ENCODE results near the gene DPF3. TPM values are rescaled to one million over a fixed set of nuclear protein-coding genes. Genes with fewer than 3 reads are reported as not detected.

The DPF3 gene
- total RNA-seq, 1 experiment from 2014 or later: 0.31 TPM

- Mint-ChIP-seq H3K36me3 (0 out of 2 replicates have a peak, but pooled peaks cover 3% of the 10 kb centered on the region), H3K4me3 (no peak overlapping the region), H3K4me1 (peaks cover 9% of the 10 kb centered on the region), H3K27me3 (ENCODE audit: low read depth) (peaks cover 3% of the 10 kb centered on the region), H3K9me3 (peaks cover 13% of the 10 kb centered on the region), H3K27ac (no peak overlapping the region)
- ATAC-seq (no peak), DNase-seq (ENCODE audit: low spot score) (no peak)
- ChIA-PET CTCF (no interaction called here), POLR2A (no interaction called here)
- TF ChIP-seq, protein P1, sequence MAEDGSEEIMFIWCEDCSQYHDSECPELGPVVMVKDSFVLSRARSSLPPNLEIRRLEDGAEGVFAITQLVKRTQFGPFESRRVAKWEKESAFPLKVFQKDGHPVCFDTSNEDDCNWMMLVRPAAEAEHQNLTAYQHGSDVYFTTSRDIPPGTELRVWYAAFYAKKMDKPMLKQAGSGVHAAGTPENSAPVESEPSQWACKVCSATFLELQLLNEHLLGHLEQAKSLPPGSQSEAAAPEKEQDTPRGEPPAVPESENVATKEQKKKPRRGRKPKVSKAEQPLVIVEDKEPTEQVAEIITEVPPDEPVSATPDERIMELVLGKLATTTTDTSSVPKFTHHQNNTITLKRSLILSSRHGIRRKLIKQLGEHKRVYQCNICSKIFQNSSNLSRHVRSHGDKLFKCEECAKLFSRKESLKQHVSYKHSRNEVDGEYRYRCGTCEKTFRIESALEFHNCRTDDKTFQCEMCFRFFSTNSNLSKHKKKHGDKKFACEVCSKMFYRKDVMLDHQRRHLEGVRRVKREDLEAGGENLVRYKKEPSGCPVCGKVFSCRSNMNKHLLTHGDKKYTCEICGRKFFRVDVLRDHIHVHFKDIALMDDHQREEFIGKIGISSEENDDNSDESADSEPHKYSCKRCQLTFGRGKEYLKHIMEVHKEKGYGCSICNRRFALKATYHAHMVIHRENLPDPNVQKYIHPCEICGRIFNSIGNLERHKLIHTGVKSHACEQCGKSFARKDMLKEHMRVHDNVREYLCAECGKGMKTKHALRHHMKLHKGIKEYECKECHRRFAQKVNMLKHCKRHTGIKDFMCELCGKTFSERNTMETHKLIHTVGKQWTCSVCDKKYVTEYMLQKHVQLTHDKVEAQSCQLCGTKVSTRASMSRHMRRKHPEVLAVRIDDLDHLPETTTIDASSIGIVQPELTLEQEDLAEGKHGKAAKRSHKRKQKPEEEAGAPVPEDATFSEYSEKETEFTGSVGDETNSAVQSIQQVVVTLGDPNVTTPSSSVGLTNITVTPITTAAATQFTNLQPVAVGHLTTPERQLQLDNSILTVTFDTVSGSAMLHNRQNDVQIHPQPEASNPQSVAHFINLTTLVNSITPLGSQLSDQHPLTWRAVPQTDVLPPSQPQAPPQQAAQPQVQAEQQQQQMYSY (CRISPR knock-in tag; IDR thresholded peaks at IDR 0.05): no peak
- no peak for TF ChIP-seq ELF4 (CRISPR knock-in tag; IDR thresholded peaks at IDR 0.05; ENCODE audit: low read depth)
- TF ChIP-seq, protein P2, sequence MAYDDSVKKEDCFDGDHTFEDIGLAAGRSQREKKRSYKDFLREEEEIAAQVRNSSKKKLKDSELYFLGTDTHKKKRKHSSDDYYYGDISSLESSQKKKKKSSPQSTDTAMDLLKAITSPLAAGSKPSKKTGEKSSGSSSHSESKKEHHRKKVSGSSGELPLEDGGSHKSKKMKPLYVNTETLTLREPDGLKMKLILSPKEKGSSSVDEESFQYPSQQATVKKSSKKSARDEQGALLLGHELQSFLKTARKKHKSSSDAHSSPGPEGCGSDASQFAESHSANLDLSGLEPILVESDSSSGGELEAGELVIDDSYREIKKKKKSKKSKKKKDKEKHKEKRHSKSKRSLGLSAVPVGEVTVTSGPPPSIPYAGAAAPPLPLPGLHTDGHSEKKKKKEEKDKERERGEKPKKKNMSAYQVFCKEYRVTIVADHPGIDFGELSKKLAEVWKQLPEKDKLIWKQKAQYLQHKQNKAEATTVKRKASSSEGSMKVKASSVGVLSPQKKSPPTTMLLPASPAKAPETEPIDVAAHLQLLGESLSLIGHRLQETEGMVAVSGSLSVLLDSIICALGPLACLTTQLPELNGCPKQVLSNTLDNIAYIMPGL (CRISPR knock-in tag; IDR thresholded peaks at IDR 0.05): no peak
- no peak for TF ChIP-seq MXD4 (CRISPR knock-in tag; IDR thresholded peaks at IDR 0.05; ENCODE audit: borderline replicate concordance)
- no peak for TF ChIP-seq FOXK1 (CRISPR knock-in tag; IDR thresholded peaks at IDR 0.05)
- TF ChIP-seq, protein P3, sequence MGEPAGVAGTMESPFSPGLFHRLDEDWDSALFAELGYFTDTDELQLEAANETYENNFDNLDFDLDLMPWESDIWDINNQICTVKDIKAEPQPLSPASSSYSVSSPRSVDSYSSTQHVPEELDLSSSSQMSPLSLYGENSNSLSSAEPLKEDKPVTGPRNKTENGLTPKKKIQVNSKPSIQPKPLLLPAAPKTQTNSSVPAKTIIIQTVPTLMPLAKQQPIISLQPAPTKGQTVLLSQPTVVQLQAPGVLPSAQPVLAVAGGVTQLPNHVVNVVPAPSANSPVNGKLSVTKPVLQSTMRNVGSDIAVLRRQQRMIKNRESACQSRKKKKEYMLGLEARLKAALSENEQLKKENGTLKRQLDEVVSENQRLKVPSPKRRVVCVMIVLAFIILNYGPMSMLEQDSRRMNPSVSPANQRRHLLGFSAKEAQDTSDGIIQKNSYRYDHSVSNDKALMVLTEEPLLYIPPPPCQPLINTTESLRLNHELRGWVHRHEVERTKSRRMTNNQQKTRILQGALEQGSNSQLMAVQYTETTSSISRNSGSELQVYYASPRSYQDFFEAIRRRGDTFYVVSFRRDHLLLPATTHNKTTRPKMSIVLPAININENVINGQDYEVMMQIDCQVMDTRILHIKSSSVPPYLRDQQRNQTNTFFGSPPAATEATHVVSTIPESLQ (CRISPR knock-in tag; IDR thresholded peaks at IDR 0.05): no peak
- no peak for TF ChIP-seq MYBL2 (CRISPR knock-in tag; IDR thresholded peaks at IDR 0.05)
- TF ChIP-seq ETV6 (CRISPR knock-in tag; IDR thresholded peaks at IDR 0.05): no peak
Observed at GRCh38 chr14:72680853-72681640, 212.9 kb downstream of the DPF3 start.

DNA sequence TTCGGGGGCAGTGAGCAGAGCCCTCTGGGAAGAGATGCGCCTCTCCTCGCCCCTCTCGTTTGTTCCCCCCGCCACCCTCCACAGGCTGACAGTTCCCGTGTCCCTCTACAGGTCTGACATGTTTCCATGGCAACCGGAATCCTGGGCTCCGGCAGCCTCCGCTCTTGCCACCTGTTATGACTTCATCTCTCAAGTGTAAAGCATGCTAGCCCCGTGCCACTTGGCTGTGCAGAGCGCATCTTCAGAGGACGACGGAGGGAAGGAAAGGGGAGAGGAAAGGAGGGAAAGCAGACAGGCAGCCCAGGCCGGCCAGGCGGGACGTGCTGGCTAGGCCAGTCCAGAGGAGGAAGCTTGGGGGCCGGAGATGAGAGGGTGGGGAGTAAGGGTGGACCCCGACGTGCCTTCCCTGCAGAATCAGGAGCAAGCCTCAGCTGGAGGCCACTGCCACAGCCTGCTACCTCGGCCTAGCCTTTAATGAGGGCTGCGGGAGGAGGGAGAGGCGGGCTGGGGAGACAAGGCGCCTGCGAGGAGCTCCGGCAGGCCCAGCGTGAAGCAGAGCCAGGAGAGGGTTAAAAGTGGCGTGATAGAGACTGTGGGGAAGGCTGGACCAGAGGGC, 214.3 kb downstream of the DPF3 start:
- ChIA-PET CTCF (interaction anchor here (0.8 kb wide), 1 partner anchor 21 kb away, joined by 4 read pairs; no protein-coding TSS in a partner anchor), POLR2A (no interaction called here)
- Mint-ChIP-seq H3K36me3 (0 out of 2 replicates have a peak, but pooled peaks cover 3% of the 10 kb centered on the region), H3K9me3 (peaks cover 22% of the 10 kb centered on the region), H3K27ac (no peak overlapping the region), H3K4me1 (peaks cover 9% of the 10 kb centered on the region), H3K27me3 (ENCODE audit: low read depth) (peaks cover 3% of the 10 kb centered on the region), H3K4me3 (no peak overlapping the region)
- DNase-seq (ENCODE audit: low spot score) (no peak), ATAC-seq (peak; percentile 46)
- no peak for TF ChIP-seq EMX1 (CRISPR knock-in tag; IDR thresholded peaks at IDR 0.05)
- no peak for TF ChIP-seq GTF2I (CRISPR knock-in tag; conservative IDR thresholded peaks at IDR 0.05)
- no peak for TF ChIP-seq CREB1 (CRISPR knock-in tag; IDR thresholded peaks at IDR 0.05)
- no peak for TF ChIP-seq ZNF425 (CRISPR knock-in tag; conservative IDR thresholded peaks at IDR 0.05)
